NK-92 (cell line): ENCODE results near the gene HDGFL2.

Experiments used
- DNase-seq: peaks from one replicate; lab custom pipeline; 2025; ENCODE audit not compliant: unreplicated experiment; lab: John Stamatoyannopoulos, UW

HDGFL2 gene

GRCh38 chr19:4550479-4551050 is 78.5 kb downstream of the HDGFL2 start:
- no peak for DNase-seq
